ENCODE measurements around the gene KIF17.

DNA sequence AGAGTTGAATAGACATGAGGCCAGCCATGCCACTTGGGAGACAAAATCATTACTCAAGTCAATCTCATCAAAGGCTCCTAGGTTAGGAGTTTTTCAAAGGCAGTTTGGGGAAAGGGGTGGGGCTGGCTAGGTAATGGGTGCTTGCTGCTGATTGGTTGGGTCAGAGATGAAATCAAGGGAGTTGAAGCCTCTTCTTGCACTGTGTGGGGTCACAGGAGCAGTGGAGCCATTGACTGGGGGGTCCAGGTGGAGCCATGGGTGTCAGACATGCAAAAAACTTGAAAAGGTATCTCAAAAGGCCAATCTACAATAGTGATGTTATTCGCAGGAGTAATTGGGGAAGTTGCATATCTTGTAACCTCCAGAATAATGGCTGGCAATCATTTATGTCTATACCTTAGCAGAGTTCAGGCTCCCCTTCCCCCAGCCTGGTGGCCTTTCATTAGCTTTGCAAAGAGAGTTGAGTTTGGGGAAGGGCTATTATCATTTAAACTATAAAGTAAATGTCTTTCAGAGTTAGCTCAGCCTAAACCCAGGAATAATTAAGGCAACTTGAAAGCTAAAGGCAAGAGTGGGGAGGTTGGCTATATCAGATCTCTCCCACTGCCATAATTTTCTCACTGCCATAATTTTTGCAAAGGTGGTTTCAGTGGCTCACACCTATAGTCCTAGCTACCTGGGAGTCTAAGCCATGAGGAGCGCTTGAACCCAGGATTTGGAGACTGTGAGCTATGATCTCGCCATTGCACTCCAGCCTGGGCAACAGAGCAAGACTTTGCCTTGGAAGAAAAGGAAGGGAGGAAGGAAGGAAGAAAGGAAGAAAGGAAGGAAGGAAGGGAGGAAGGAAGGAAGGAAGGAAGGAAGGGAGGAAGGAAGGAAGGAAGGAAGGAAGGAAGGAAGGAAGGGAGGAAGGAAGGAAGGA, 92.4 kb downstream of the KIF17 start:
- TF ChIP-seq, protein P1, sequence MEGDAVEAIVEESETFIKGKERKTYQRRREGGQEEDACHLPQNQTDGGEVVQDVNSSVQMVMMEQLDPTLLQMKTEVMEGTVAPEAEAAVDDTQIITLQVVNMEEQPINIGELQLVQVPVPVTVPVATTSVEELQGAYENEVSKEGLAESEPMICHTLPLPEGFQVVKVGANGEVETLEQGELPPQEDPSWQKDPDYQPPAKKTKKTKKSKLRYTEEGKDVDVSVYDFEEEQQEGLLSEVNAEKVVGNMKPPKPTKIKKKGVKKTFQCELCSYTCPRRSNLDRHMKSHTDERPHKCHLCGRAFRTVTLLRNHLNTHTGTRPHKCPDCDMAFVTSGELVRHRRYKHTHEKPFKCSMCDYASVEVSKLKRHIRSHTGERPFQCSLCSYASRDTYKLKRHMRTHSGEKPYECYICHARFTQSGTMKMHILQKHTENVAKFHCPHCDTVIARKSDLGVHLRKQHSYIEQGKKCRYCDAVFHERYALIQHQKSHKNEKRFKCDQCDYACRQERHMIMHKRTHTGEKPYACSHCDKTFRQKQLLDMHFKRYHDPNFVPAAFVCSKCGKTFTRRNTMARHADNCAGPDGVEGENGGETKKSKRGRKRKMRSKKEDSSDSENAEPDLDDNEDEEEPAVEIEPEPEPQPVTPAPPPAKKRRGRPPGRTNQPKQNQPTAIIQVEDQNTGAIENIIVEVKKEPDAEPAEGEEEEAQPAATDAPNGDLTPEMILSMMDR (IDR thresholded peaks at IDR 0.05 in 2 of 3, conservative IDR thresholded peaks at IDR 0.05 in 1 of 3; ENCODE audit: borderline replicate concordance in 1 of 3, insufficient read depth in 1 of 3, low read depth in 2 of 3, low read length in 2 of 3), result no peak
- TF ChIP-seq POLR2AphosphoS5 (IDR thresholded peaks at IDR 0.05; ENCODE audit: low read depth, low read length) (no peak), POLR2A (IDR thresholded peaks at IDR 0.05; ENCODE audit: borderline replicate concordance, extremely low read depth, insufficient read depth, insufficient read length) (no peak), EZH2 (IDR thresholded peaks at IDR 0.05) (no peak), YY1 (IDR thresholded peaks at IDR 0.05; ENCODE audit: extremely low read depth, insufficient replicate concordance, low read depth, low read length) (no peak), SRF (IDR thresholded peaks at IDR 0.05; ENCODE audit: low read depth) (no peak)
- TF ChIP-seq, protein P2, sequence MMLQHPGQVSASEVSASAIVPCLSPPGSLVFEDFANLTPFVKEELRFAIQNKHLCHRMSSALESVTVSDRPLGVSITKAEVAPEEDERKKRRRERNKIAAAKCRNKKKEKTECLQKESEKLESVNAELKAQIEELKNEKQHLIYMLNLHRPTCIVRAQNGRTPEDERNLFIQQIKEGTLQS (IDR thresholded peaks at IDR 0.05), result no peak

Data from HCT116 (cell line).